Muscle of leg (tissue), 11 donors: Measurements from ENCODE around the gene EFCAB10. TPM values are rescaled to one million over a fixed set of nuclear protein-coding genes. Genes with fewer than 3 reads are reported as not detected.
A peak's percentile ranks its signal among the peaks of the same experiment; 100 is the strongest.

Experiments
- DNase-seq: peaks from one replicate; pipeline ENCODE4 v3.0.0; 2013
- H3K27ac ChIP-seq: one replicate; pipeline ENCODE4 v1.5.1; 2013; ENCODE audit warnings: mild to moderate bottlenecking, low read length, control low read depth
- H3K27me3 ChIP-seq: one replicate; pipeline ENCODE4 v1.6.1; 2013; ENCODE audit warnings: low read length; ENCODE audit not compliant: control insufficient read depth, insufficient read depth
- H3K36me3 ChIP-seq: one replicate; pipeline ENCODE4 v1.6.1; 2013; ENCODE audit warnings: low read length; ENCODE audit not compliant: control insufficient read depth, insufficient read depth
- H3K4me1 ChIP-seq: one replicate; pipeline ENCODE4 v1.6.1; 2013; ENCODE audit warnings: low read length; ENCODE audit not compliant: control insufficient read depth, insufficient read depth
- H3K4me3 ChIP-seq: one replicate; pipeline ENCODE4 v1.5.1; 2013; ENCODE audit warnings: low read length, control low read depth
- H3K9me3 ChIP-seq: replicated peaks from 2 replicates; pipeline ENCODE4 v1.6.1; 2013; ENCODE audit warnings: low read depth, low read length; ENCODE audit not compliant: control insufficient read depth
- WGBS: methylation state at CpG from one replicate; pipeline ENCODE4 v1.1.5; 2013; ENCODE audit warnings: missing lambda C conversion rate; ENCODE audit not compliant: insufficient coverage; 5-methylcytosine and 5-hydroxymethylcytosine counted together
- polyA plus RNA-seq, 8 donors: library from polyadenylated mRNA; unstranded; fragments of 120-200 nt; gene quantifications; one replicate each; pipeline versions ENCODE4 v1.2.1 to v1.2.3, GENCODE V29; 2013; ENCODE audit warnings: inconsistent platforms in 1 of 8, low replicate concordance in 1 of 8; ENCODE audit not compliant: insufficient read length in 8 of 8, insufficient read depth in 1 of 8
- total RNA-seq: library from RNA; stranded (reverse); fragments of 120-200 nt; gene quantifications from one replicate; pipeline ENCODE4 v1.2.4, GENCODE V29; 2013

EFCAB10 gene
- total and polyA plus RNA-seq, 9 donors: 0.58 to 1.6 (median 1.1) TPM; not detected in 1

- Histone ChIP-seq H3K4me1 (peaks cover 6% of the 10 kb centered on the region), H3K27ac (no peak overlapping the region), H3K4me3 (no peak overlapping the region), H3K9me3 (peaks cover 9% of the 10 kb centered on the region), H3K36me3 (no peaks in the 10 kb centered on the region), H3K27me3 (peaks cover 2% of the 10 kb centered on the region)
- no peak for DNase-seq
- WGBS: 89% methylated on average over 13 of the region's 39 CpGs
These were observed 1.8 kb upstream of the EFCAB10 start for GRCh38 chr7:105583061-105583460.

GRCh38 chr7:105580022-105580740 is 1.1 kb downstream of the EFCAB10 start:
- Histone ChIP-seq H3K9me3 (peaks cover 9% of the 10 kb centered on the region), H3K4me1 (peaks cover 6% of the 10 kb centered on the region), H3K27ac (no peak overlapping the region), H3K36me3 (no peaks in the 10 kb centered on the region), H3K4me3 (no peak overlapping the region), H3K27me3 (peaks cover 2% of the 10 kb centered on the region)
- 80% methylated on average over 7 of the region's 22 CpGs for WGBS
- DNase-seq: no peak

DNA sequence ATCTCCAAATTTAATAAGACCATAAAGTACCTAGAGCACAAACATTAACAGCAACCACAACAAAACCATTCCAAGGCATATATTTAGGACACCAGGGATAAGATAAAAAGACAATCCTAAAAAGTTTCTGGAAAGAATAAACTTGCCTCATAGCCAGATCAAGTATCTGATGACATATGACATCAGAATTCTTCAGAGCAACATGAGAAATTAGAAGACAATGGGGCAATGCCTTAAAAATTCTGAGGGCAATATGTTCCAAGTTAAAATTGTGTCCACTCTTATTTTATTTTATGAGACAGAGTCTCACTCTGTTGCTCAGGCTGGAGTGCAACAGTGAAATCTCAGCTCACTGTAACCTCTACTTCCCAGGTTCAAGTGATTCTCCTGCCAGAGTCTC is 2.8 kb downstream of the EFCAB10 start:
- H3K36me3 ChIP-seq: no peaks in the 10 kb centered on the region
- peaks cover 6% of the 10 kb centered on the region for H3K4me1 ChIP-seq
- H3K27me3 ChIP-seq: peaks cover 2% of the 10 kb centered on the region
- no peak overlapping the region for H3K4me3 ChIP-seq
- peaks cover 4% of the 10 kb centered on the region for H3K9me3 ChIP-seq
- no peak overlapping the region for H3K27ac ChIP-seq
- DNase-seq: no peak

DNA sequence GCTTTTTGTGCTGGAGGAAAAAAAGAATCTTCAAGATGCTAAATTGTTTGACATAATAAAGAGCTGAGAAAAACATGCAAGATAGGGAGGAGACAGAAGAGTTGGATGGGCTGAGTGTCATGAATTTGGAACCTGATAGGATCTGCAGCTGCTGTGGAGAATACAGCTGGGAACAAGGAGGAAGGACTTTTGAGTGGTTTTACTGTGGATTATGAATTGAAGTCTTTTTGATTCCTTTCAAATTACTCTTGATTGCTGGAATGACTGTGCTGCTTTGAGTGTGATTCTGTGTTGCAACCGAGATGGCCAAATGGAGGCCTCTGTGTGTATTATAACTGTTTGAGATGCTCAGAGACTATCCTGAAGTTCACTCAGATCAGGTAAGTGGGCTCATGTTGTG is 4.0 kb downstream of the EFCAB10 start:
- H3K36me3 ChIP-seq: no peaks in the 10 kb centered on the region
- H3K27ac ChIP-seq: no peak overlapping the region
- H3K4me1 ChIP-seq: peaks cover 6% of the 10 kb centered on the region
- no peak overlapping the region for H3K4me3 ChIP-seq
- peaks cover 2% of the 10 kb centered on the region for H3K27me3 ChIP-seq
- DNase-seq: peak; percentile 63
- 50% methylated on average over 1 of the region's 1 CpG for WGBS
- no peaks in the 10 kb centered on the region for H3K9me3 ChIP-seq

DNA sequence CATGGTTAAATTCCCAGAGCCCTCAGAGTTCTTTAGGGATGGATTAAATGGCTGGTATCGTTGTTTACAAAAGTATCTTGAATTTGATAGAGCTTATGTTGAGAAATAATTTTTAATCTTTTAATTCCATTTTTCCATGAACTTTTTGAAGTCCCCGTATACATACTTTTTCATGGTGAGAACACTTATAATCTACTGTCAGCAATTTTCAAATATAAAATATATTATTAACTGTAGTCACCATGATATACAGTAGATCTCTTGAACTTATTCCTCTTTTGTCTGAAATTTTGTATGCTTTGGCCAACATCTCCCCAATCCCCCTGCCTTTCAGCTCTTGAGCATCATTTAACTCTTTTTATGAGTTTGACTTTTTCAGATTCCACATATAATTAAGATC is 9.4 kb downstream of the EFCAB10 start:
- no CpG with 5 or more reads among the region's 2 CpGs for WGBS
- Histone ChIP-seq H3K27me3 (no peaks in the 10 kb centered on the region), H3K36me3 (peaks cover 9% of the 10 kb centered on the region), H3K9me3 (no peaks in the 10 kb centered on the region), H3K27ac (no peak overlapping the region), H3K4me1 (no peaks in the 10 kb centered on the region), H3K4me3 (no peak overlapping the region)
- no peak for DNase-seq

GRCh38 chr7:105567821-105568220 is 13.5 kb downstream of the EFCAB10 start:
- Histone ChIP-seq H3K27ac (no peak overlapping the region), H3K9me3 (no peaks in the 10 kb centered on the region), H3K4me3 (no peak overlapping the region), H3K4me1 (no peaks in the 10 kb centered on the region), H3K36me3 (peaks cover 37% of the 10 kb centered on the region), H3K27me3 (no peaks in the 10 kb centered on the region)
- WGBS: 86% methylated on average over 1 of the region's 3 CpGs
- no peak for DNase-seq

DNA sequence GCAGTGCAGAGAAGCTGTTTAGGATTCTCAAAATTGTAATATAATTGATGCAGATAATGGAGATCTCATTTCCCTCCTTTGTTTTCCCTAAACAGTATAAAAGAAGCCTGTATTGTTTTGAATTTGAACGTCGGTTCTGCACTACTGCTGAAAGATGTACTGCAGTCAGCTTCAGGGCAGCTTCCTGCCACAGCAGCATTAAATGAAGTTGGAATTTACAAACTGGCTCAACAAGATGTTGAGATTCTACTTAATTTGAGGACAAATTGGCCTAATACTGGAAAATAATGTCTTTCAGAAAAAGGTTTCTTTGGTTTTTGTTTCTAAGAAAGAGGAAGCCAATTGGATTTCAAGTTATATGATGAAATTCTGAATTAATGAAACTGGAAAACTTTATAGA is 14.3 kb downstream of the EFCAB10 start:
- Histone ChIP-seq H3K4me3 (no peak overlapping the region), H3K4me1 (no peaks in the 10 kb centered on the region), H3K9me3 (no peaks in the 10 kb centered on the region), H3K36me3 (peaks cover 41% of the 10 kb centered on the region), H3K27me3 (no peaks in the 10 kb centered on the region), H3K27ac (no peak overlapping the region)
- WGBS: 80% methylated on average over 2 of the region's 2 CpGs
- DNase-seq: no peak

DNA sequence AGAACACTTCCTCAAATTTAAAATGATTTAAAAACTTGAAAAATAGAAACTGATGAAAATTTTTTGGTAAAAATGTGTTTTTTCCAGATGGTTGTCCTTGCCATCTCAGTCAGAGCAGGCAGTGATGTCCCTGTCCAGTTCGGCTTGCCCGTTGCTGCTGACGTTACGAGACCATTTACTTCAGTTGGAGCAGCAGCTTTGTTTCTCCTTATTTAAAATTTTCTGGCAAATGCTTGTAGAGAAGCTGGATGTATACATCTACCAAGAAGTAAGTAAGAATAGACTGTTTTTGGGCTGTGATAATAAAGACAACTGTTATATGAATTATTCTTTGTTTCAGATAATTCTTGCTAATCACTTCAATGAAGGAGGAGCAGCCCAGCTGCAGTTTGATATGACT is 16.1 kb downstream of the EFCAB10 start:
- 95% methylated on average over 4 of the region's 4 CpGs for WGBS

GRCh38 chr7:105559926-105560325 is 21.4 kb downstream of the EFCAB10 start:
- Histone ChIP-seq H3K9me3 (no peaks in the 10 kb centered on the region), H3K27ac (no peak overlapping the region), H3K4me3 (no peak overlapping the region), H3K27me3 (no peaks in the 10 kb centered on the region), H3K4me1 (no peaks in the 10 kb centered on the region), H3K36me3 (peaks cover 46% of the 10 kb centered on the region)
- WGBS: 67% methylated on average over 1 of the region's 1 CpG
- DNase-seq: no peak

More for the DNA sequence above, 16.1 kb downstream of the EFCAB10 start:
- Histone ChIP-seq H3K36me3 (peaks cover 50% of the 10 kb centered on the region), H3K4me3 (no peak overlapping the region), H3K27me3 (no peaks in the 10 kb centered on the region), H3K4me1 (no peaks in the 10 kb centered on the region), H3K27ac (no peak overlapping the region), H3K9me3 (no peaks in the 10 kb centered on the region)
- no peak for DNase-seq

DNA sequence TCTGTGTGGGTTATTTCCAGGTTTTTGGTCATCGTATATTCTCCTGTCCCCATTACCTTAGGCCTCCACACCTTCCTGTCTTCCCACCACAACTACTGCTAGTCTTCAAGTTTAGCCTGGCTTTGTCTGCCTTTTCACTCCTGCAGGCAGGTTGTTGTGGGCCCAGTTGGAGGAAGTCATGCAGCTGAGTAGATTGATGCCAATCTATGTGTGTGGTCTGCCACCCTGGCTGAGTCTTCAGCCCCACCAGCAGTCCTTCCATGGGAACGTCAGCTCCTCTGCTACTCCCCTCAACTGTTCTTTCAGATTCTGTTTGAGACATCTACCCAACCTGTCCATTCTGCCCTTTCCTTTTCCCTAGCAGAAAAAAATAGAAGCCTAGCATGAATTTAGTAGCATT is 43.0 kb downstream of the EFCAB10 start:
- peaks cover 40% of the 10 kb centered on the region for H3K36me3 ChIP-seq
- WGBS: no CpG with 5 or more reads among the region's 2 CpGs

More for the DNA sequence above, 43.0 kb downstream of the EFCAB10 start:
- Histone ChIP-seq H3K4me1 (peaks cover 2% of the 10 kb centered on the region), H3K27ac (no peak overlapping the region), H3K9me3 (no peaks in the 10 kb centered on the region), H3K4me3 (no peak overlapping the region), H3K27me3 (no peaks in the 10 kb centered on the region)
- no peak for DNase-seq
